OCI-LY3 (cell line): ENCODE measurements around the gene LRCH3.

Experiments
- H2AFZ ChIP-seq: fragments of 200-600, 300-600 bp; shearing (Covaris generic); 2 replicates; pipeline ENCODE4 v1.6.0; 2014; ENCODE audit warnings: antibody characterized with exemption, low read depth, low read length
- H3K27ac ChIP-seq: fragments of 200-600, 300-600 bp; sonication (generic); 2 replicates; pipeline ENCODE4 v1.5.1; 2014; ENCODE audit warnings: mild to moderate bottlenecking, low read length, moderate library complexity, mixed read lengths
- H3K27me3 ChIP-seq: fragments of 200-600, 300-600 bp; sonication (generic); 2 replicates; pipeline ENCODE4 v1.6.1; 2014; ENCODE audit warnings: low read depth, low read length, mixed read lengths
- H3K36me3 ChIP-seq: fragments of 200-600, 300-600 bp; sonication (generic); replicated peaks from 2 replicates; pipeline ENCODE3; 2014; ENCODE audit warnings: low read depth, low read length, mixed read lengths
- H3K4me1 ChIP-seq: fragments of 300-600, 200-600 bp; sonication (generic); 2 replicates; pipeline ENCODE4 v1.6.1; 2014; ENCODE audit warnings: low read length, mixed read lengths
- H3K4me2 ChIP-seq: fragments of 200-600, 300-600 bp; sonication (generic); 2 replicates; pipeline ENCODE4 v1.6.1; 2014; ENCODE audit warnings: low read length, mixed read lengths
- H3K4me3 ChIP-seq: fragments of 300-600, 200-600 bp; sonication (generic); 2 replicates; pipeline ENCODE4 v1.5.1; 2014; ENCODE audit warnings: antibody characterized with exemption, mild to moderate bottlenecking, low read length, moderate library complexity
- H3K79me2 ChIP-seq: fragments of 300-600, 200-600 bp; shearing (Covaris generic); 2 replicates; pipeline ENCODE4 v1.6.1; 2014; ENCODE audit warnings: mild to moderate bottlenecking, low read length, mixed read lengths
- H3K9ac ChIP-seq: fragments of 300-600, 200-600 bp; shearing (Covaris generic); 2 replicates; pipeline ENCODE4 v1.6.0; 2014; ENCODE audit warnings: mild to moderate bottlenecking, low read length, moderate library complexity
- H3K9me3 ChIP-seq: fragments of 200-600, 300-600 bp; shearing (Covaris generic); 2 replicates; pipeline ENCODE4 v1.6.1; 2014; ENCODE audit warnings: low read length, mixed read lengths; ENCODE audit not compliant: insufficient read depth
- H4K20me1 ChIP-seq: fragments of 200-600, 300-600 bp; sonication (generic); 2 replicates; pipeline ENCODE4 v1.6.1; 2016; ENCODE audit warnings: low read length, mixed read lengths; ENCODE audit not compliant: insufficient read depth
- EZH2phosphoT487 ChIP-seq: fragments of 200-600 bp; shearing (Covaris generic); IDR thresholded peaks from 2 replicates; pipeline ENCODE4 v1.6.1; 2018; ENCODE audit warnings: antibody characterized with exemption, mixed run types, low read depth
- TF ChIP-seq, protein P1 (sequence below): fragments of 200-600, 300-600 bp; sonication (generic); IDR thresholded peaks from 2 replicates; pipeline ENCODE4 v1.5.1; 2014; ENCODE audit warnings: antibody characterized with exemption, low read length, low read depth

The LRCH3 gene

DNA sequence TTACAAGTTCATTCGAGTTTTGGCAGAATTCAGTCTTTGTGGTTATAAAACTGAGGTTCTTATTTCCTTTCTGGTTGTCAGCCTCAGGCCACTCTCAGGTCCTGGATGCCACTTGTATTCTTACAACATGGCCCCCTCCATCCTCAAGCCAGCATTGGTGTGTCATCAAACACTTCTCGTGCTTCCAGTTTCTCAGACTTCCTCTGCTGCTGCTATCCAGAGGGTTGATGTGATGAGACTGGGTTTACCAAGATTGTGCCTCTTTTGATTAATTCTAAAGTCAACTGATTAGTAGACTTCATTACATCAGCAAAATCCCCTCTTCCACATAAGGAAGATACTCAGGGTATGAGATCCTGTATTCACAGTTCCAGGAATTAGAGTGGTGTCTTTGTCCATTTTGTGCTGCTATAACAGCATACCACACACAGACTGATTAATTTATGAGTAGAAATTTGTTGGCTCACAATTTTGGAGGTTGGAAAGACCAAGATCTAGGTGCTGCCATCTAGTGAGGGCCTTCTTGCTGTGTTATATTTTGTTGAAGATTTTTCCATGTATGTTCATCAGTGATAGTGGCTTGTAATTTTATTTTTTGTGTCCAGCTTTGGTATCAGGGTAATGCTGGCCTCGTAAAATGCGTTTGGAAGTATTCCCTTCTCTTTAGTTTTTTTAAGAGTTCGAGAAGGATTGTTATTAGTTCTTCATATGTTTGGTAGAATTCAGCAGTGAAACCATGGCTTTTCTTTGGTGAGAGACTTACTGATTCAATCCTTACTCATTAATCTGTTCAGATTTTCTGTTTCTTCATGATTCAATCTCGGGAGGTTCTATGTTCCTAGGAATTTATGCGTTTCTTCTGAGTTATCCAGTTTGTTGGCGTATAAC is 11.1 kb downstream of the LRCH3 start:
- no peak overlapping the region for H3K4me3 ChIP-seq
- peaks cover 84% of the 10 kb centered on the region for H3K79me2 ChIP-seq
- TF ChIP-seq EZH2phosphoT487, result no peak
- TF ChIP-seq, protein P1, sequence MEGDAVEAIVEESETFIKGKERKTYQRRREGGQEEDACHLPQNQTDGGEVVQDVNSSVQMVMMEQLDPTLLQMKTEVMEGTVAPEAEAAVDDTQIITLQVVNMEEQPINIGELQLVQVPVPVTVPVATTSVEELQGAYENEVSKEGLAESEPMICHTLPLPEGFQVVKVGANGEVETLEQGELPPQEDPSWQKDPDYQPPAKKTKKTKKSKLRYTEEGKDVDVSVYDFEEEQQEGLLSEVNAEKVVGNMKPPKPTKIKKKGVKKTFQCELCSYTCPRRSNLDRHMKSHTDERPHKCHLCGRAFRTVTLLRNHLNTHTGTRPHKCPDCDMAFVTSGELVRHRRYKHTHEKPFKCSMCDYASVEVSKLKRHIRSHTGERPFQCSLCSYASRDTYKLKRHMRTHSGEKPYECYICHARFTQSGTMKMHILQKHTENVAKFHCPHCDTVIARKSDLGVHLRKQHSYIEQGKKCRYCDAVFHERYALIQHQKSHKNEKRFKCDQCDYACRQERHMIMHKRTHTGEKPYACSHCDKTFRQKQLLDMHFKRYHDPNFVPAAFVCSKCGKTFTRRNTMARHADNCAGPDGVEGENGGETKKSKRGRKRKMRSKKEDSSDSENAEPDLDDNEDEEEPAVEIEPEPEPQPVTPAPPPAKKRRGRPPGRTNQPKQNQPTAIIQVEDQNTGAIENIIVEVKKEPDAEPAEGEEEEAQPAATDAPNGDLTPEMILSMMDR, result peak; percentile 59
- no peak overlapping the region for H3K9ac ChIP-seq
- H3K36me3 ChIP-seq, result no peaks in the 10 kb centered on the region
- H3K4me2 ChIP-seq, result no peak overlapping the region
- peaks cover 56% of the 10 kb centered on the region for H4K20me1 ChIP-seq
- no peak overlapping the region for H3K27ac ChIP-seq
- H3K4me1 ChIP-seq, result peaks cover 16% of the 10 kb centered on the region
- H2AFZ ChIP-seq, result no peak overlapping the region
- no peaks in the 10 kb centered on the region for H3K9me3 ChIP-seq
- H3K27me3 ChIP-seq, result no peaks in the 10 kb centered on the region

DNA sequence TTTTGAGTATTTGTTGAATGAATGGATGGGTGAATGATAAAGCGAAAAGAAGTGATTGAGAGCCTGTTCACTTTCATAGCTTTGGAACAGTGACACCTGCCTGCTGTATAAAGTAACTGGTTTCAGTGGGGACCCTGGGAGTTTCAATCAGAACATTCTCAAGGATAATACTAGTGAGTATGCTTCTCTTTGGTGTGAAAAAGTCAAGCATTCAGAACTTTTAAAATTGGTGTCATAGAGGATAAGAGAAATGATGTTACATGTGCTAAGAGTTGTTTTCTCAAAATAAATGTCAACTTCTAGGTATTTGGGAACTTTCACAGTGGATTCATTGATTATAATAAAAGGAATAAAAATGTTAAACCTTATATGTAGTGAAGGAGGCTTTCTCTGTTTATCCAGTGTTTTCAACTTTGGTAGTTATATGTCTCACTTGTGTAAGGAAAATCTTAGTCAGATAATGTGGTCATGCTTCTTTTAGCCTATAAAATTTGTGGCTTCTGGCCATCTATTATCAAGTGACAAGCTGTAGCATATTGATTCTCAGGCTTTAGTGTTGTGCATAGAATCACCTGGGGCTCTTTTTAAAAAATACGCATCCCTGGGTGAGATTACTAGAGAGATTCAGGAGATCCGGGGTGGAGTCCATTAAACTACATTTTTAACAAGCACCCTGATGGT is 11.9 kb downstream of the LRCH3 start:
- Histone ChIP-seq H3K4me3 (no peak overlapping the region), H3K36me3 (no peaks in the 10 kb centered on the region), H2AFZ (no peak overlapping the region), H3K4me1 (peaks cover 16% of the 10 kb centered on the region), H3K4me2 (no peak overlapping the region), H3K9me3 (no peaks in the 10 kb centered on the region), H3K27ac (no peak overlapping the region), H4K20me1 (peaks cover 59% of the 10 kb centered on the region), H3K27me3 (no peaks in the 10 kb centered on the region), H3K9ac (no peak overlapping the region), H3K79me2 (peaks cover 84% of the 10 kb centered on the region)
- TF ChIP-seq EZH2phosphoT487, result no peak
- TF ChIP-seq, protein P1, result no peak

DNA sequence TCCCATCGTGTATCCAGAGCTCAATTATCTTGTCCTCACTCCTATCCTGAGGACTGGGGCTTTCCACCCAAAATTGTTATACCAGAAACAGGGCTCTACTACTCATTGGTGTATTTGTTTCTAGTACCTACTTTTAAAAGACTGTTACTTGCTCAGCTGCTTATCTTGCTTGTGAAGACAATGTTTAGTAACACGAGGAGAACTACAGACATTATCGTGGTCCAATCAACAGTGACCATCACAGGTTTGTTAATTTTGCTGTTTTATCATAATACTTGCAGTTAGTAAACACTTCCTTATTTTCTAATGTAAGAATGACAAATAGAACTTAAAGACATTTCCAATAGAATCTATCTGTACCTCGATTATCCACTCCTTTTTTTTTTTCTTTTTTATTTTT is 13.5 kb downstream of the LRCH3 start:
- Histone ChIP-seq H3K4me3 (no peak overlapping the region), H3K9me3 (no peaks in the 10 kb centered on the region), H3K9ac (no peak overlapping the region), H3K27ac (no peak overlapping the region), H3K79me2 (peaks cover 84% of the 10 kb centered on the region), H4K20me1 (peaks cover 57% of the 10 kb centered on the region), H2AFZ (no peak overlapping the region), H3K4me2 (no peak overlapping the region), H3K27me3 (no peaks in the 10 kb centered on the region), H3K4me1 (peaks cover 8% of the 10 kb centered on the region), H3K36me3 (no peaks in the 10 kb centered on the region)
- TF ChIP-seq EZH2phosphoT487, result no peak
- TF ChIP-seq, protein P1, result no peak

DNA sequence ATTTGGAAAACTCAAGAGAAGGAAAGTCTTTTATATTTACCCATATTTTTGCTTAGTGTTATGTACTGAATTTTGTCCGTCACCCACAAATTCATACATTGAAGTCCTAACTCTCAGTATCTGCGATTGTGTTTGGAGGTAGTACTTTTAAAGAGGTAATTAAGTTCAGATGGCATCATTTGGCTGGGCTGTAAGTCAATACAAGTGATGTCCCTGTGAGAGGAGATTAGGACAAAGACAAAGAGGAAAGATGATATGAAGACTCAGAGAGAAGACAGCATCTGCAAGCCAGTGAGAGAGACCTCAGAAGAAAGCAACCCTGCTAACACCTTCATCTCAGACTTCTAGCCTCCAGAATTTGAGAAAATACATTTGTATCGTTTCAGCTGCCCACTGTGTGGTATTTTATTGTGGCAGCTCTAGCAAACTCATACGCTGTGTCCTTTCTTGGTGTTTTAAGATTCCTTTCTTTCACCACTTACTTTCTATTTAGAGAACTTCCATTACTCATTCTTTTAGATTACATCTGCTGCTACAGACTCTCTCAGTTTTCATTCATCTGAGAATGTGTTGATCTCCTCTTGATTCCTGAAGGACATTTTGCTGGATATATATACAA is 17.0 kb downstream of the LRCH3 start:
- Histone ChIP-seq H3K9ac (no peak overlapping the region), H3K27me3 (no peaks in the 10 kb centered on the region), H3K79me2 (peaks cover 87% of the 10 kb centered on the region), H2AFZ (no peak overlapping the region), H3K9me3 (no peaks in the 10 kb centered on the region), H3K36me3 (no peaks in the 10 kb centered on the region), H3K27ac (no peak overlapping the region), H3K4me3 (no peak overlapping the region), H4K20me1 (peaks cover 49% of the 10 kb centered on the region), H3K4me1 (no peaks in the 10 kb centered on the region), H3K4me2 (no peak overlapping the region)
- TF ChIP-seq, protein P1, result no peak
- TF ChIP-seq EZH2phosphoT487, result no peak
